ENCODE results near the gene GANC.

GRCh38 chr15:42313463-42313862, 40.5 kb downstream of the GANC start:
- TF ChIP-seq CTCF (IDR thresholded peaks at IDR 0.05), result no peak
- TF ChIP-seq POLR2A (IDR thresholded peaks at IDR 0.05), result no peak
- no peak for TF ChIP-seq EP300 (IDR thresholded peaks at IDR 0.05)
